Skeletal muscle cell (primary cell): ENCODE results near the gene SRC.

ENCODE experiments used
- DNase-seq: peaks from one replicate; pipeline ENCODE4 v3.0.0-alpha.2; 2010; ENCODE audit warnings: low read depth
- H3K4me3 ChIP-seq: 2 replicates; pipeline ENCODE4 v1.5.1; 2011; ENCODE audit warnings: low read depth, mild to moderate bottlenecking, control low read depth, low read length, moderate library complexity

Gene SRC

GRCh38 chr20:37347891-37348791 is 2.2 kb downstream of the SRC start:
- H3K4me3 ChIP-seq, result no peak overlapping the region
- no peak for DNase-seq

- no peak overlapping the region for H3K4me3 ChIP-seq
- DNase-seq, result no peak
Observed at GRCh38 chr20:37348792-37349516, 3.0 kb downstream of the SRC start.

GRCh38 chr20:37349517-37350491 is 3.9 kb downstream of the SRC start:
- no peak for DNase-seq
- H3K4me3 ChIP-seq, result no peak overlapping the region

GRCh38 chr20:37350649-37351574 is 5.0 kb downstream of the SRC start:
- H3K4me3 ChIP-seq, result no peak overlapping the region

GRCh38 chr20:37351689-37352607 is 6.0 kb downstream of the SRC start:
- H3K4me3 ChIP-seq, result no peak overlapping the region
- no peak for DNase-seq

More at GRCh38 chr20:37350649-37351574, 5.0 kb downstream of the SRC start:
- DNase-seq, result no peak

GRCh38 chr20:37352608-37352980 is 6.7 kb downstream of the SRC start:
- H3K4me3 ChIP-seq, result no peak overlapping the region
- no peak for DNase-seq

- no peak overlapping the region for H3K4me3 ChIP-seq
- no peak for DNase-seq
Observed at GRCh38 chr20:37353285-37353849, 7.4 kb downstream of the SRC start.

GRCh38 chr20:37354210-37355195 is 8.6 kb downstream of the SRC start:
- DNase-seq, result no peak

GRCh38 chr20:37355252-37356180 is 9.6 kb downstream of the SRC start:
- no peak overlapping the region for H3K4me3 ChIP-seq
- no peak for DNase-seq

More at GRCh38 chr20:37354210-37355195, 8.6 kb downstream of the SRC start:
- no peak overlapping the region for H3K4me3 ChIP-seq

- no peak for DNase-seq
- H3K4me3 ChIP-seq, result no peak overlapping the region
Observed at GRCh38 chr20:37356387-37356786, 10.4 kb downstream of the SRC start.

- no peak for DNase-seq
- H3K4me3 ChIP-seq, result no peak overlapping the region
Observed at GRCh38 chr20:37356961-37357371, 11.0 kb downstream of the SRC start.

- no peak for DNase-seq
- no peak overlapping the region for H3K4me3 ChIP-seq
Observed at GRCh38 chr20:37357481-37358365, 11.8 kb downstream of the SRC start.

- no peak for DNase-seq
Observed at GRCh38 chr20:37358366-37359150, 12.6 kb downstream of the SRC start.

More at GRCh38 chr20:37358366-37359150, 12.6 kb downstream of the SRC start:
- H3K4me3 ChIP-seq, result no peak overlapping the region
